NCI-H2196 treated with DMSO at 0.1 percent for 48 hours (cell line): ENCODE results near the gene ALKBH6.
"Not testable (repeated sequence)": the region's sequence is repeated elsewhere in the genome, so short reads cannot be mapped to it uniquely, and the experiment has no call there.

Experiments used
- DNase-seq: peaks from one replicate; lab custom pipeline; 2025; ENCODE audit not compliant: unreplicated experiment; lab: John Stamatoyannopoulos, UW

ALKBH6 gene

DNA sequence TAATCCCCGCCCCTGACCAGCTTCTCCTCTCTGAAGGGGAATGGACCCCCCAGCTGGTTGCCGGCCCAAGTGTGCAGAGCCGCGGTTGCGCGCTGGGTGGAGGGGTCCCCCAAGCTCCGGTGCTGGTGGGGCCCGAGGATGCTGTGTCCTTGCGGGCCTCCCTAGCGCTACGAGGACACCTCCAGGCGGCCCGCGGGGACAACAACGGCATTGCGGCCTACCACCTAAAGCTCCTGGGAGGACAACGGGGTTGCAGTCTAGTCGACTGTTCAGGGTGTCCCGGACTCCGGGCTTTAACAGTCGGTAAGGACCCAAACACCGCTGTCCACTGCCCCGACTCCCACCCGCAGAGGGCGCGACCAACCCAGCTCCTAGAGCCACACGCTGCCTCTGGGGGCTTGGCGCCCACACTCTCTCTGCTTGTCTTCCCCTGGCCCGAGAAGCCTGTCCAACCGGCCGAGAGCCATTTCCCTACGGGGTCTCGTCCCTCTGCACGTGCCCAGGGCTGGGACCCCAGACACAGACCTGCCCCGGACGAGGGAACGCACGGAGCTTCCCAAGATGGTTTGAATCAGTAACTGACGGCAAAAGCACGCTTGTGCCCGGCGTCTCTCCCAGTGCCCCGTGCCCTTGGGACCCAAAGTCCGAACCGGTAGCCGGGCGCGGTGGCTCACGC is 20.0 kb downstream of the ALKBH6 start:
- no peak for DNase-seq

DNA sequence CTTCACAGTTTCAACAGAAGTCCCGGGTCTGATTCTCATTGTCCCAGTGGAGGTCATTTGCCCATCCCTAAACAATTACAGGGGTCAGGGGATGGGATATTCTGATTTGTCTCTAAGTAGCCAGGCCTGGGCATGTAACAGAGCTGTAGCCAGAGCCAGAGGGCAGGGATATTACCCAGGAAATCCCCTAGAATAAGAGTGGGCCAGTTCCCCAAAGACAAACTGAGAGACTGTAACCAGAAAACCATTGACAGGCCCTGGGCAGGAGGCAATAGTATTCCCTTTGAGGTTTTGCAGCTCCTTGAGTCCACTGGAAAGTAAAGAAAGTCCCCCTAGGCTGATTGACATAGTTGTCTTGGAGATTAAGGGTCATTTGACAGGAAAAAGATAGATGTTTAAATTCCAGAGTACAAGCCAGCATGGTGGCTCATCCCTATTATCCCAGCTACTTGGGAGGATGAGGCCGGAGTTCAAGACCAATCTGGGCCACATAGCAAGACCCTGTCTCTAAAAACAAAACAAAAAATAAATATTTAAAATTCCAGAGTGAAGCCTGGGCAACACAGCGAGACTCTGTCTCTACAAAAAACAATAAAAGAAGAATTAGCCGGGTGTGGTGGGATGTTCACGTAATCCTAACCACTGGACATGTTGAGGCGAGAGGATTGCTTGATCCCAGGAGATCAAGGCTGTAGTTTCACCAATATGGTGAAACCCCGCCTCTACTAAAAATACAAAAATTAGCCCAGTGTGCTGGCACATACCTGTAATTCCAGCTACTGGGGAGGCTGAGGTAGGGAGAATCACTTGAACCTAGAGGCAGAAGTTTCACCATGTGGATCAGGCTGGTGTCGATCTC is 20.9 kb downstream of the ALKBH6 start:
- DNase-seq, result no peak

DNA sequence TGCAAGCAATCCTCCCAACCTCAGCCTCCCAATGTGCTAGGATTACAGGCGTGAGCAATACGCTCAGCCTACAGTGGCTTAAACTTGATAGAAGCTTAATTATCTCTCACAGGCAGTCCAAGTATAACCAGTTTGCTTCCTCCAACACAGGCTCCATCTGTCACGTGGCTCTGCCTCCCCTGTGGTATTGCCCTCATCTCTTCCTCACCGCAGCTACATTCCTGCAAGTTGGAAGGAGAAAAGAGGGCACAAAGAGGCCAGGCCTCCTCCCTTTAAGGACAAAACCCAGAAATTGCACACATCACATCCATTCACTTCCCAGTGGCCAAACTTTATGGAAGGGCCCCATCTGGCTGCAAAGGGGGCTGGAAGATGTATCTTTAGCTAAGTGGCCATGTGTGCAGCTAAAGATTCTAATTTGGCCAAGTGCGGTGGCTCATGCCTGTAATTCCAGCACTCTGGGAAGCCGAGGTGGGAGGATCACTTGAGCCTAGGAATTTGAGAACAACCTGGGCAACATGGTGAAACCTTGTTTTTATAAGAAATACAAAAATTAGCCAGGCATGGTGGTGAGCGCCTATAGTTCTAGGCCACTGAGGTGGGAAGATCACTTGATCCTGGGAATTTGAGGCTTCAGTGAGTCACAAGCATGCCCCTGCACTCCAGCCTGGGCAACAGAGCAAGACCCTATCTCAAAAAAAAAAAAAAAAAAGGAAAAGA is 22.1 kb downstream of the ALKBH6 start:
- DNase-seq, result no peak

DNA sequence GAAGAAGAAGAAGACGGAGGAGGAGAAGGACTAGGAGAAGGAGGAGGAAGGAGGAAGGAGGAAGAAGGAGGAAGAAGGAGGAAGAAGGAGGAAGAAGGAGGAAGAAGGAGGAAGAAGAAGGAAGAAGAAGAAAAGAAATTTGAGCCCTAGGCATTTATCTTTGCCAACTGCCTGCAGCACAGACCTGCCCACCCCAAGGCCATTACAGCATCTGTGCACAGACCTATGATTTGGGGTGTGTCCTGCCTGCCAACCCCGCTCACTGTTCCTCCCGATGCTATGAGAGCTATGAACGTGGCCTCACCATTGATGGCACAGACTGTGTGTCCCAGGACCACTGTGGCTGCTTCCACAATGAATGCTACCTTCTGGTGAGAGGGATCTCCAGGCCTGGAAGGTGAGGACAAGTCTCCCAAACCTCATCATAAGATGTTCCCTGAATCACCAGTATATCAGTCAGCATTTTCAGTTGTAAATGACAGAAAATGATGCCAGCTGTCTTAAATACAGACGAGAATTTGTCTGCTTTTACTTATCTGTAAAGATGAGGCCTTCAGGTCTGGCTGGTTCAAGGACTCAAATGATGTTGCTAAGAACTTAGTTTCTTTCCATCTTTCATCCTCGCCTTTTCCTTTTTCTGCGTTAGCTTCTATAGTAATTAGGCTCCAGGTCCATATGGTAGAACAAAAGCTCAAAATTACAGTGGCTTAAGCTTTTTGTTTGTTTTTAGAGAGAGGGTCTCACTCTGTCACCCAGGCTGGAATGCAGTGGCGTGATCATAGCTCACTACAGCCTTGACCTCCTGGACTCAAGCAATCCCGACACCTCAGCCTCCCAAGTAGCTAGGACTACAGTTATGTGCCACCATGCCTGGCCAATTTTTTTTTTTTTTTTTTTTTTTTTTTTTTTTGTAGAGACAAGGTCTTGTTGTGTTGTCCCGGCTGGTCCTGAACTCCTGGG is 23.0 kb downstream of the ALKBH6 start:
- no peak for DNase-seq

DNA sequence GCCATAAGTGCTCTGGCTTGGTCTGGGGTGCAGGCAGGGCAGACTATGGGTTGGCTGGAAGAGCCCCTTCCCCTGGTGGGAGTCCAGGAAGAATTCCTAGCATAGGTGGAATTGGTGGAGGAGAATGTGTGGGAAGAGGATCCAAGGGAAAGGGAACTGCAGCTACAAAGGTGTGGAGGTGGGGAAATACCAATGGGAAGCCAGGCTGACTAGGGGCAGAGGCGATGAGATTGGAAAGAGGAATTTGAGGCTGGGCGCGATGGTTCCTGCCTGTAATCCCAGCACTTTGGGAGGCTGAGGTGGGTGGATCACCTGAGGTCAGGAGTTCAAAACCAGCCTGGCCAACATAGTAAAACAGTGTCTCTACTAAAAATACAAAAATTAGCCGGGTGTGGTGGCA is 23.9 kb downstream of the ALKBH6 start:
- no peak for DNase-seq

DNA sequence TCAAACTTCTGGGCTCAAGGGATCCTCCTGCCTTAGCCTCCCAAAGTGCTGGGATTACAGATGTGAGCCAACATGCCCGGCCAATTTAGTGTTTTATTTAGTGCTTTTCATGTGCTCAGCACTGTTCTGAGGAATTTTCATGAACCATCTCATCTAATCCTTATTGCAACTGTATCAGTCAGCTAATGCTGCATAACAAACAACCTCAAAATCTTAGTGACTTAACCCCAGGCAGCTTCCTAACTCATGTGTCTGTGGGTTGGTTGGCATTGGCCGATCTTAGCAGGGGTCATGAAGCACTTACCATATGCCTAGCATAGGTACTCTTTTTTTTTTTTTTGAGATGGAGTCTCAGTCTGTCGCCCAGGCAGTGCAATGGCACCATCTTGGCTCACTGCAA is 25.2 kb downstream of the ALKBH6 start:
- no peak for DNase-seq

DNA sequence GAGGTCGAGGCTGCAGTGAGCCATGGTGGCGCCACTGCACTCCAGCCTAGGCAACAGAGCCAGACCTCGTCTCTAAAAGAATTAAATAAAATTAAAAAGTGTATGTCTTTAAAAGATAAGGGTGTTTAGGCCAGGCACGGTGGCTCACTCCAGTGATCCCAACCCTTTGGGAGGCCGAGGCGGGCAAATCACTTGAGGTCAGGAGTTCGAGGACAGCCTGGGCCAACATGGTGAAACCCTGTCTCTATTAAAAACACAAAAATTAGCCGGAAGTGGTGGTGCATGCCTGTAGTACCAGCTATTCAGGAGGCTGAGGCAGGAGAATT is 26.5 kb downstream of the ALKBH6 start:
- no peak for DNase-seq

DNA sequence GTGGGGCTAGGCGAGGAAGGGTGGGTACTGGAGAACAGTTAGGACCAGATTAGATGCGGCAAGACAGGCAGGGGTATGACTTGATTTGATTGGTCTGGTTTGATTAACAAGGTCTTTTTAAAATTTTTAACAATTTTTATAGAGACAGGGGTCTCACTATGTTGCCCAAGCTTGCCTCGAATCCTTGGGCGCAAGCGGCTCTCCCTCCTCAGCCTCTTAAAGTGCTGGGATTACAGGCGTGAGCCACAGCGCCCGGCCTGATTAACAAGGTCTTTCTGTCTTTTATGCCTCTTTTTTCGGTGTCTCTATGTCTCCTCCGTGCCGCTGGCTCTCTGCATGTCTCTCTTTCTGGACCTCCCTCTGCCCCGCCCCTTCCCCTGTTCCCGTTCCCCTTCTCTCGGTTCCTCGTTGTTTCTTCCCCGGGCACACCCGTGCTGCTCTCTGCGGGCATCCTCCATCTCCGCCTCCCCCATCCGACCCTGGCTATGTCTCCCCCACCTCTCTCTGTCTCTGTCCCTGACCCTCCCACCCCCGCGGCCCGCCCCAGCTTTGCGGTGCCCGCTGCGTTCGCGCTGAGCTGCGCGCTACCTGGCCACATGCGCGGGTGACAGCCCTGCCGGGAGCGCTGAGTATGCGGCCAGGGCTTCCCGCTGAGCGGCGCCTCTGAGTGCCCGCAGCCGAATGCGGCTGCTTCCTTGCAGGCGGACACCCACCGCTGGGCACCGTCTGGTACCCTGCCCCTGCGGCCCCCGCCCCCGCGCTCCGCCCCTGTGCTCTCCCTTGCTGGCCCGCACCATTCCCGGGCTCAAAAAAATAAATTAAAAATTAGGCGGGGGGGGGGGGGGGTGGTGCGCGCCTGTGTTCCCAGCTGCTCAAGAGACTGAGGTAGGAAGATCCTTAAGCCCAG is 27.1 kb downstream of the ALKBH6 start:
- DNase-seq, result peak; percentile 67

DNA sequence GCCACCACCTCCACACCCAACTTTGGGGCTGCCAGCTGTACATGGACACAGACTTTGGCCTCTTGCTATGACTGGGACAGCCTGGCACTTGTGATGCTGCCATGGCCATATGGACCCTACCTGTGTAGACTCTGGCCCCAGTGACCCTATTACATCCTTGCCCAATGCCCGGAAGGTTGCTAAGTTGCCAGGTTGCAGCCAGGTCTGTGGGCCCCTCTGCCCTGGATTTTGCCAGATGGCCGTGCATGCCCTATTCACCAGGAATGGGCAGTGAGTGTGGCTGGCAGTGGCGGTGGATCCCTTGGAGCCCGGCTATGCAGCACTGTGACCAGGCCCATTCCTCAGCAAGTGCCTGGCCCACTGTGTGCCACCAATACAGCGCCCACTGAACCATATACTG is 27.9 kb downstream of the ALKBH6 start:
- no peak for DNase-seq

DNA sequence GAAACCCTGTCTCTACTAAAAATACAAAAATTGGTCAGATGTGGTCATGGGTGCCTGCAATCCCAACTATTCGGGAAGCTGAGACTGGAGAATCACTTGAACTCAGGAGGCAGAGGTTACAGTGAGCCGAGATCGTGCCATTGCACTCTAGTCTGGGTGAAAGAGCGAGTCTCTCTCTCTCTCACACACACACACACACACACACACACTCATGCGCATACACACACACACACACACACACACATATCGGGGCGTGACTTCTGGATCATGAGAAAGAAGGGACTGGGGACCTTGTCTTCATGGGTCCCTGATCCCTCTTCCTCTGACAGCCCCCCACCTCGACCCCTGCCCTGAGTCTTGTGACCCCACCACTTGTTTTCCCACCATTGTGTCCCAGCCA is 30.8 kb downstream of the ALKBH6 start:
- no peak for DNase-seq

DNA sequence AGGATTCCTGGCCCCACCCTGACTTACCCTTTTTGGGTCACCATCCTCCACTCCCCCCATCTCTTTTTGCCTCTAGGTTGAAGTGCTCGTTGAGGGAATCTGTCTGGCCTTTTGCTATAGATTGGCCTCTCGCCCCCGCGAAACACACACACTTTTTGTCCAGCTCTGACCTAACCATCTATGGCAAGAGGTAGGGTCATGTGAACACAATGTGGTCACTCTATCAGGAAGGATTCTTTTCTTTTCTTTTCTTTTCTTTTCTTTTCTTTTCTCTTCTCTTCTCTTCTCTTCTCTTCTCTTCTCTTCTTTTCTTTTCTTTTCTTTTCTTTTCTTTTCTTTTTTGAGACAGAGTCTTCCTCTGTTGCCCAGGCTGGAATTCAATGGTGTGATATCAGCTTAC is 33.0 kb downstream of the ALKBH6 start:
- DNase-seq, result not testable (repeated sequence)

DNA sequence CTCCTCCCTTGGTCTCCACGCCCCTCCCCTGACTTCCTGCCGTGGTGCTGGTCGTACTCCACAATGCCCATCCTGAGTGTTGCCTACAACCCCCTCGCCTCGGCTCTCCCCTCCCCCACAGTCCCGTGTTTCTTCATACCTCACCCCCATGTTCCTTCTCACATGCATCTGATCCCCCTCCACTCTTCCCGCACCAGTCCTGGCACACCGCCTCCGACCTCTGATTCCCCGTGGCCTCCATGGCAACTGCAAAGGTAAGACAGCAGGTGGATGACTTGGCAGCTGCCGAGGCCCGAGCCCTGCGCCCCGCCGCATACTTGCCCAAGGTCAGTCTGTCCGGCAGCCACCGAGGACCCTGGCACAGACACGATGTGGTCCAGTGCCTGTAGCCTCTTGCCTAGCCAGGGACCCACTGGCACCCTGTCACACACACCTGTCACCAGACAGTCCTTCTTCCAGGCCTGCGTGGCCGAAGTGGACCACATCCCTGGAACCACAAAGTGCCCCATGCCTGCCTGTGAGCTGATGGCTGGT is 35.1 kb downstream of the ALKBH6 start:
- no peak for DNase-seq

DNA sequence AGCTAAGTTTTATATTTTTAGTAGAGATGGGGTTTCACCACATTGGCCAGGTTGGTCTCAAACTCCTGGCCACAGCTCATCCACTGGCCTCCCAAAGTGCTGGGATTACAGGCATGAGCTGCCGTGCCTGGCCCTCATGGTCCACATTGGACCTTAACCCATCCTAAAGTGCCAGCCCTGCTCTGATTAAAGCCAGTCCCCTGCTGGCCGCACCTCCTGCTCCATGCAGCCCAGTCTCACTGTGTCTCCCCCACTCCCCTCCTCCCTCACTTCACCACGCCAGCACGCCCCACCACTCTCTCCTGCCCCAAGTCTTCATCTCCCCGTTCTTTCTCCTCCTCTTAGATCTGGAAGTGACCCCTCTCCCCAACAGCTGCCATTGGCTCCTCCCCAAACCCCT is 35.7 kb downstream of the ALKBH6 start:
- no peak for DNase-seq

DNA sequence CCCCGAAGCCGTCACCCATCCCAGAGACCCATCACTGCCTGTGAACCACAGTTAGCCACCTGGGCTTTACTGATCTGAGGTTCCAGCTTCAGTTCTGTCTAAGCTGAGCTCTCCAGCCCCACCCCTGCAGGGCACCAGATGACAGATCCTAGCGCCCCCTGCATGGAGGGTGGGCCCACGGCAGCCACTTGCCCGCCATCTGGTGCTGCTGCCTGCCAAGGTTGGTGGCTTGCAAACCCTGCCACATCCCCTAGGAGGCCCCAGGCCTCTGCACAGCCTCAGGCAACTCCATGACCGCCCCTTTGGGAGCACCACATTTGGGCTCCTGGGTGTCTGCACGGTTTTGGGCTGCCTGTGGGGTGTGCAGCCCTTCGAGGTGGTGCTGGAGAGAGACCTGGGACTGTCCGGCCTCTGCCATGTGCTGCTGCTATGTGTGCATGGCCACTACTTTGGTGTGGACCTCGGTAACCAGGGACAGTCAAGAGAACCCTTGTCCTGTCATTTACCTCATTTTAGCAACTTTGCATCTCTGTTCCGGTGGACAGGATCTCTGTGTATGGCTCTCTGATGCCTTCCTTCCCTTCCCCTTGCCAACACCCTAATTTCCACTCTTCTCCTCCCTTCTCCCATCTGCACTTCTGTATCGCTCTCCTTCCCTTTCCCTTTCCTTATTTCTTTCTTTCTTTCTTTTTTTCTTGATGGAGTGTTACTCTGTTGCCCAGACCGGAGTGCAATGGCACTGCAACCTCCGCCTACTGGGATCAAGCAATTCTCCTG is 36.4 kb downstream of the ALKBH6 start:
- no peak for DNase-seq

DNA sequence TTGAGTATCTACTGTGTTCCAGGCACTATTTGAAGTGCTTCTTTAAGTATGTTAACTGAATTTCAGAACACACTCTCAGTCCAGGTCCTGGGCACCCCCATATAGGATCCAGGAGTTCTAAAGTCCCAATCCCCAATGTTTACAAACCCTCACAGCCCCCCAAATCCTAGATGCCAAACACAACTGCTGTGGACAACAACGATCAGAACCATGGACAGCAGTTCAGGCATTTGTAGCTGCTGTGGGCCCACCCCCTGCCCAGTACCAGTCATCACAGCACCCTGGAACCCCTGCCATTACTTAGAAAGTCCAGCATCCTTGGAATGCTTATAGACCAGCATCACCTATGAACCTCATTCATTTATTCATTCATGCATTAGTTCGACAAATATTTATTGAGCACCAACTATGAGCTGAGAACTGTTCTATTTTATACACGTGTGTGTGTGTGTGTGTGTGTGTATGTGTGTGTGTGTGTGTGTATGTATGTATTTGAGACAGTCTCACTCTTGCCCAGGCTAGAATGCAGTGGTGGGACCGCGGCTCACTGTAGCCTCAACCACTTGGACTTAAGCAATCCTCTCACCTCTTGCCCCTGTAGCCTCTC is 38.3 kb downstream of the ALKBH6 start:
- DNase-seq, result no peak

DNA sequence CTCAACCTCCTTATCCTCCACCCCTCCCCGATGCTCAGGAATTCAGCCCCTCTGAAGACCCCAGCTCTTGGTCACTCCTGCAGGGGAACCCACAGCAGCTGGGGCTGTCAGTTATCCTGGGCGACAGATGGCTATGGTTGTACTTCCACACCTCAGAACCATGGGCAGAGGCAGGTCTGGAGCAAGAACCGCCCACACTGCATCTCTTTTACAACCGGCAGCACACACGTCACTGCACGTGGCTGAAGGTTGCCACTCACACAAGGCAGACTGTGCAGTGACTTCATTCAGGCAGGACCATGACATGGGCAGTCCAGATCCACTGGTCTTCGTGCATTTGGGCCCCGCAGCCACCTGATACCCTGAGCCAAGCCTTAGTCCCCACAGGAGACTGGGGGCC is 40.5 kb downstream of the ALKBH6 start:
- no peak for DNase-seq

DNA sequence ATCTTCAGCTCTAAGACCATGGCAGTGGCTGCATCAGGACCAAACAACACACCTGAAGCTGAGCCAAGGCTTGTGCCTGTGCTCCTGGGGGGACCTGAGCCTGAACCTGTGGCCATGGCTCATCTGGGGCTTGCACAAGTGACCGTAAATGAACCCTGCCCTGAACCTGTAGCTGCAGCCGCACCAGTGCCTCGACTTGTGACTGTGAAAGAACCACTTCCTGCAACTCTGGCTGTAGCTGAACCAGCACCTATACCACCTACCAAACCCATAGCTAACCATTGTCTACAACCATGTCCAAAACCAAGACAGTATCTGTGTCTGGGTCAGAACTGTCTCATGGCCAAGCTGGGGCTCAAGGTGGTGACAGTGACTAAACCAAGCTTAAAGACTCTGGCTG is 47.2 kb downstream of the ALKBH6 start:
- no peak for DNase-seq

DNA sequence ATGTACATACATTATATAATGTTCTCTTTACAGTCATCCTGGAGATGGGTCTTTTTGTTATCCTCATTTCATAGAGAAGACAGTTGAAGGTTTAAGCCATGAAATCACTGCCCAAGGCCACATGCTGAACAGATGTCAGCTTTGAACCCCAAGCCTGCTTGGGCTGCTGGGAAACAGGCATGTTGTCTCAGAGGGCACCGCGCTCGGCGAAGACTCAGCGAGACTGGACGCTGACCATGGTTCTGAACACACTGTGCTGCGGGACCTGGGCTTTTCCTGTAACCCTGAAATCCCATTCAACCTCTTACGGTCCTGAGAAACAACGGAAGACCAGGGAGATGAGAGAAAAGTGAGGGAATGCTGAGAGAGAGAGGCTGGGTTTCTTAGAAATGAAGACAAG is 50.5 kb downstream of the ALKBH6 start:
- no peak for DNase-seq
